Suprapubic skin (tissue), 4 donors: ENCODE results near the gene PRH2. TPM values are rescaled to one million over a fixed set of nuclear protein-coding genes. Genes with fewer than 3 reads are reported as not detected.

Experiments used
- DNase-seq, 2 donors: peaks; one replicate each; pipeline ENCODE4 v3.0.0-alpha.2; 2019; ENCODE audit warnings: low spot score in 2 of 2
- H3K27ac ChIP-seq: fragments of 200-600 bp; sonication (generic); one replicate; pipeline ENCODE4 v1.5.1; 2019
- H3K27me3 ChIP-seq: fragments of 200-600 bp; sonication (generic); one replicate; pipeline ENCODE4 v1.5.1; 2019
- H3K36me3 ChIP-seq: fragments of 200-600 bp; sonication (generic); one replicate; pipeline ENCODE4 v1.5.1; 2019
- H3K4me1 ChIP-seq: fragments of 200-600 bp; sonication (generic); one replicate; pipeline ENCODE4 v1.5.1; 2019
- H3K4me3 ChIP-seq: fragments of 200-600 bp; sonication (generic); one replicate; pipeline ENCODE4 v1.5.1; 2019; ENCODE audit warnings: mild to moderate bottlenecking
- H3K9me3 ChIP-seq: fragments of 200-600 bp; sonication (generic); one replicate; pipeline ENCODE4 v1.5.1; 2019
- EP300 ChIP-seq: sonication (generic); formaldehyde crosslinking; IDR thresholded peaks from one replicate; pipeline ENCODE4 v1.6.1; 2017; ENCODE audit warnings: antibody characterized with exemption
- POLR2A ChIP-seq, 2 donors: fragments of 450-650 bp; IDR thresholded peaks; one replicate each; pipeline ENCODE4 v1.6.1; 2017; ENCODE audit warnings: antibody characterized with exemption in 2 of 2, mild to moderate bottlenecking in 2 of 2, moderate library complexity in 2 of 2
- POLR2AphosphoS5 ChIP-seq, 3 donors: sonication (generic); formaldehyde crosslinking; IDR thresholded peaks; one replicate each; pipeline ENCODE4 v1.6.1; 2017; ENCODE audit warnings: antibody characterized with exemption in 3 of 3
- WGBS: methylation state at CpG from one replicate; pipeline ENCODE4 v1.1.5; 2018; 5-methylcytosine and 5-hydroxymethylcytosine counted together
- total RNA-seq, 4 donors: library from RNA; depleted of rRNA; stranded (reverse); fragments of >200 nt; gene quantifications; one replicate each; pipeline ENCODE4 v1.1.0, GENCODE V29; 2016
- TF ChIP-seq, protein P1 (sequence below), 2 donors: fragments of 200-600 bp in 1 of 2; fragments of 450-650 bp in 1 of 2; sonication (generic) in 1 of 2; IDR thresholded peaks; one replicate each; pipeline ENCODE4 v1.5.1; 2016 to 2019; ENCODE audit warnings: antibody characterized with exemption in 2 of 2, mild to moderate bottlenecking in 1 of 2, moderate library complexity in 1 of 2

The PRH2 gene
- total RNA-seq, 4 donors from 2014 or later: 2.1 TPM; not detected in 3

DNA sequence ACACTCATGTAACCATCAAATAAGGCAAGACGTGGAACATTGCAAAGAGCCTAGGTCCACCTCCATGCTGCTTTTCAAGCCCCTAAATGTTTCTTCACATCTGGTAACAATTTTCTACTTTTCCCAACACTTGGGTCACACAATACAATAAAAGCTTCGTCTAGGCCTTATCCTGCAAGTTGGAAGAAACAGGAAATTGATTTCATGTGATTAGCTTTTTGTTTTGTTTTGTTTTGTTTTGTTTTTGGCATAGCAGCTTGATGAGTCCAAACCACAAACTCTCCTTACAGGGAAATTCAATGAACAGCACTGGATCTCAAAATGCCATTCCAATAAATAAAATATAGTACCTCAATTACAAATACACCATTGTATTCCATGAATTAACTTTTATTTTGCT lies 38.4 kb downstream of the PRH2 start:
- no peak for TF ChIP-seq POLR2A (IDR thresholded peaks at IDR 0.05)
- TF ChIP-seq EP300: no peak
- TF ChIP-seq, protein P1, sequence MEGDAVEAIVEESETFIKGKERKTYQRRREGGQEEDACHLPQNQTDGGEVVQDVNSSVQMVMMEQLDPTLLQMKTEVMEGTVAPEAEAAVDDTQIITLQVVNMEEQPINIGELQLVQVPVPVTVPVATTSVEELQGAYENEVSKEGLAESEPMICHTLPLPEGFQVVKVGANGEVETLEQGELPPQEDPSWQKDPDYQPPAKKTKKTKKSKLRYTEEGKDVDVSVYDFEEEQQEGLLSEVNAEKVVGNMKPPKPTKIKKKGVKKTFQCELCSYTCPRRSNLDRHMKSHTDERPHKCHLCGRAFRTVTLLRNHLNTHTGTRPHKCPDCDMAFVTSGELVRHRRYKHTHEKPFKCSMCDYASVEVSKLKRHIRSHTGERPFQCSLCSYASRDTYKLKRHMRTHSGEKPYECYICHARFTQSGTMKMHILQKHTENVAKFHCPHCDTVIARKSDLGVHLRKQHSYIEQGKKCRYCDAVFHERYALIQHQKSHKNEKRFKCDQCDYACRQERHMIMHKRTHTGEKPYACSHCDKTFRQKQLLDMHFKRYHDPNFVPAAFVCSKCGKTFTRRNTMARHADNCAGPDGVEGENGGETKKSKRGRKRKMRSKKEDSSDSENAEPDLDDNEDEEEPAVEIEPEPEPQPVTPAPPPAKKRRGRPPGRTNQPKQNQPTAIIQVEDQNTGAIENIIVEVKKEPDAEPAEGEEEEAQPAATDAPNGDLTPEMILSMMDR (IDR thresholded peaks at IDR 0.05): no peak
- Histone ChIP-seq H3K4me1 (peaks cover 12% of the 10 kb centered on the region), H3K9me3 (no peaks in the 10 kb centered on the region), H3K36me3 (no peaks in the 10 kb centered on the region), H3K4me3 (no peak overlapping the region), H3K27ac (no peak overlapping the region), H3K27me3 (no peaks in the 10 kb centered on the region)
- 43% methylated on average over 2 of the region's 2 CpGs for WGBS
- DNase-seq: no peak

DNA sequence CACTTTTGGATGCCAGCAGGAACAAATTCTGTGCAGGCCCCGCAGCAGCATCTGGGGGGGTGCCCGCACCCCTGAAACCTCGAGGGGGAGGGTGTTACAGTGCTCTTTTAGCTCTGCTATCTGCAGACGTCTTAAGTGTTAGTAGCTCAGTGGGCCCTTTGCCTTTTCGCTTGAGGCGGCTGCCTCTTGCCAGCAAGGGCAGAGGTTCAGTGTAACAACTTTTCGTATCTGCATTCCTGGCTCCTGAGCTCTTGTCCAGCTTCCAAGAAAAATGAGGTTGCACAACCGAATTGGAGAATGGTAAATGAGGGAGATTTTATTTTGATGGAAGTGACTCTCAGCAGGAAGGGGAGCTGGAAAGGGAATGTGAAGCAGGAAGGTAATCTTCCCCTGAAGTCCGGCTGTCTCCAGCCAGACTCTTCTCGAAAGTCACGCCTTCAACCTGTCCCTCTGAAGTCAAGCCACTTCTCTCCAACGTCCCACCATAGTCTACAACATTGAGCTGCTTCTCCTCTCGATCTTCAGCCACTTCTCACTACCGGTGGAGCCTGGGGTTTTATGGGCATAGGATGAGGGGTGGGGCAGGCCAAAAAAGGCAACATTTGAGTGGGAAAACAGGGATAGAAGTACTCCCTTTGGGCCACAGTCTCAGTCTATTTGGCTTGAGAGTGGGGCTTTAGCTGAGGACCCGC lies 39.9 kb downstream of the PRH2 start:
- TF ChIP-seq POLR2AphosphoS5 (IDR thresholded peaks at IDR 0.05): no peak
- TF ChIP-seq EP300: no peak
- TF ChIP-seq POLR2A (IDR thresholded peaks at IDR 0.05): no peak
- TF ChIP-seq, protein P1 (IDR thresholded peaks at IDR 0.05): no peak
- Histone ChIP-seq H3K9me3 (no peaks in the 10 kb centered on the region), H3K36me3 (no peaks in the 10 kb centered on the region), H3K27me3 (no peaks in the 10 kb centered on the region), H3K4me3 (no peak overlapping the region), H3K4me1 (peaks cover 12% of the 10 kb centered on the region), H3K27ac (no peak overlapping the region)
- DNase-seq: peak; percentile 62 to 67
- 41% methylated on average over 13 of the region's 15 CpGs for WGBS

DNA sequence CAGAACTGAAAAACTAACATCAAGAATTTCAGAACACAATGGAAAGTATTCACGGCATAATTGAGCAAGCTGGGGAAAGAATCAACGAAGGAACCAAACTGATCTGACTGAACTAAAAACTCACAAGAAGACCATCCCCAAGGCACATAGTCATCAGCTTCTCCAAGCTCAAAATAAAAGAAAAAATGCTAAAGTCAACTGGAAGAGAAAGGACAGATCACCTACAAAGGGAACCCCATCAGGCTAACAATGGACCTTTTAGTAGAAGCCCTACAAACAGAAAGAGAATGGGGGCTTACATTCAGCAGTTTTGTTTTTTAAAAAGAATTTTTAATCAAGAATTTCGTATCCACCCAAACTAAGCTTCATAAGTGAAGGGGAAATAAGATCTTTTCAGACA lies 45.9 kb downstream of the PRH2 start:
- no peak for DNase-seq
- no peaks in the 10 kb centered on the region for H3K9me3 ChIP-seq
- TF ChIP-seq, protein P1 (IDR thresholded peaks at IDR 0.05): no peak
- TF ChIP-seq POLR2AphosphoS5 (IDR thresholded peaks at IDR 0.05): no peak
- no peak for TF ChIP-seq EP300
- no peaks in the 10 kb centered on the region for H3K36me3 ChIP-seq
- no peaks in the 10 kb centered on the region for H3K27me3 ChIP-seq
- peaks cover 4% of the 10 kb centered on the region for H3K4me1 ChIP-seq
- H3K4me3 ChIP-seq: no peak overlapping the region
- H3K27ac ChIP-seq: no peak overlapping the region
- 91% methylated on average over 3 of the region's 3 CpGs for WGBS

DNA sequence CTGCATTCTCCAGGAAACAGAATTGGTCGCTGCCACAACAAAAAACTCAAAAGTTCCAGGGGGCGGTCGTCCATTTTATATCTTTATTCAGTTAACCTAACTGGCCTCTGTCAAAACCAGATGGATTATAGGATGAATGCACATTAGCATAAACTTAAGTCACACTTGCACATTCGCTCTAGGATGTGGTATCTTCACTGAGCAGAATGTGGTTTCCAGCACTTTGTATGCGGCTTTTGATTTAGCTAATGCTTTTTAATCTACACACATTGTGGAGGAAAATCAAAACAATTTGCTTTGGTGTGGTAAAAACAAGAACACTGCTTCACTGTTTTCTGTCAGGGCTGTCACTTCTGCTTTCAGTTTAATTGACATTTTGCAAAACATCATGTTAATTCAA lies 53.2 kb downstream of the PRH2 start:
- H3K4me1 ChIP-seq: peaks cover 4% of the 10 kb centered on the region
- no peak overlapping the region for H3K27ac ChIP-seq
- 82% methylated on average over 5 of the region's 5 CpGs for WGBS
- TF ChIP-seq POLR2A (IDR thresholded peaks at IDR 0.05) (no peak), POLR2AphosphoS5 (IDR thresholded peaks at IDR 0.05) (no peak), EP300 (no peak)
- TF ChIP-seq, protein P1 (IDR thresholded peaks at IDR 0.05): no peak
- H3K27me3 ChIP-seq: no peaks in the 10 kb centered on the region
- no peak overlapping the region for H3K4me3 ChIP-seq
- no peaks in the 10 kb centered on the region for H3K9me3 ChIP-seq
- DNase-seq: no peak
- H3K36me3 ChIP-seq: no peaks in the 10 kb centered on the region

Other genes with a start within 250 kb of the PRH2 start
- gene YBX3, start 205.9 kb upstream of the PRH2 start, total RNA-seq: 100 to 1,000 TPM; 610 to 832 (median 677) TPM
- gene TAS2R7, start 126.6 kb upstream of the PRH2 start, total RNA-seq: not detected
- not detected for gene TAS2R8, start 122.0 kb upstream of the PRH2 start, total RNA-seq
- not detected for gene TAS2R9, start 119.1 kb upstream of the PRH2 start, total RNA-seq
- gene TAS2R10, start 102.9 kb upstream of the PRH2 start, total RNA-seq: 1 to 10 TPM in 1 of 4 donors, under 1 TPM in 3; 0.68 to 1.1 (median 0.75) TPM
- gene PRR4, start 79.8 kb upstream of the PRH2 start, total RNA-seq: 100 to 1,000 TPM in 2 of 4 donors, 10 to 100 TPM in 2; 37.1 to 399 (median 124) TPM
- gene PRH1, start 45.0 kb upstream of the PRH2 start, total RNA-seq: 10 to 100 TPM in 3 of 4 donors, 1 to 10 TPM in 1; 8.8 to 51.3 (median 20.0) TPM
- gene TAS2R13, start 19.7 kb upstream of the PRH2 start, total RNA-seq: 1 to 10 TPM in 2 of 4 donors, under 1 TPM in 2; 0.38 to 2.6 (median 1.7) TPM
- gene TAS2R14, start 10.0 kb downstream of the PRH2 start, total RNA-seq: 1 to 10 TPM in 2 of 4 donors, under 1 TPM in 2; 0.23 to 3.5 (median 1.7) TPM
- gene TAS2R50, start 57.7 kb downstream of the PRH2 start, total RNA-seq: 1 to 10 TPM in 1 of 4 donors, under 1 TPM in 1, not detected in 2; 0.89 to 4.8 TPM
- 1 to 10 TPM in 3 of 4 donors, not detected in 1; 1.0 to 4.1 (median 2.6) TPM for gene TAS2R20, start 69.1 kb downstream of the PRH2 start, total RNA-seq
- gene TAS2R19, start 93.4 kb downstream of the PRH2 start, total RNA-seq: 1 to 10 TPM in 2 of 4 donors, not detected in 2; 2.5 to 9.3 TPM
- gene TAS2R31, start 102.2 kb downstream of the PRH2 start, total RNA-seq: 1 to 10 TPM in 2 of 4 donors, under 1 TPM in 1, not detected in 1; 0.55 to 8.3 (median 3.5) TPM
- 1 to 10 TPM in 3 of 4 donors, not detected in 1; 1.2 to 8.9 (median 2.0) TPM for gene TAS2R46, start 133.1 kb downstream of the PRH2 start, total RNA-seq
- gene TAS2R43, start 163.1 kb downstream of the PRH2 start, total RNA-seq: 1 to 10 TPM in 2 of 4 donors, under 1 TPM in 1, not detected in 1; 0.89 to 4.9 (median 4.7) TPM
- gene TAS2R30, start 205.4 kb downstream of the PRH2 start, total RNA-seq: 10 to 100 TPM in 1 of 4 donors, 1 to 10 TPM in 3; 1.6 to 11.3 (median 4.1) TPM
- gene SMIM10L1, start 242.0 kb downstream of the PRH2 start, total RNA-seq: 1 to 10 TPM; 2.8 to 7.0 (median 4.1) TPM